IMR-90 (cell line): ENCODE data around the gene ABTB1. TPM values are rescaled to one million over a fixed set of nuclear protein-coding genes. Genes with fewer than 3 reads are reported as not detected.

Experiments used
- ATAC-seq: fragments of 200-7000 bp; cut with Tn5 transposase; 2 replicates; pipeline ENCODE4 v1.9.1; 2020; ENCODE audit warnings: low read depth, mild to moderate bottlenecking, moderate library complexity
- BruUV-seq: library from RNA; stranded (reverse); fragments of 400-500 nt; replicated peaks from 2 replicates; lab custom pipeline; 2021; lab: Mats Ljungman, UMichigan
- CTCF ChIA-PET: fragments of 300-600 bp; formaldehyde crosslinking; extraction: SDS; loops from one replicate; lab custom pipeline; 2021; ENCODE audit warnings: antibody characterized with exemption; lab: Yijun Ruan, JAX
- POLR2A ChIA-PET: fragments of 300-600 bp; sonication (Branson Sonifier 250); formaldehyde crosslinking; loops from one replicate; lab custom pipeline; 2022; ENCODE audit warnings: antibody characterized with exemption; ENCODE audit not compliant: unreplicated experiment; lab: Charles Lee
- DNase-seq: peaks from one replicate; pipeline ENCODE4 v3.0.0; 2013
- H2AFZ ChIP-seq: replicated peaks from 2 replicates; pipeline ENCODE3; 2013; ENCODE audit warnings: low read length, mild to moderate bottlenecking; ENCODE audit not compliant: poor library complexity
- H2AK5ac ChIP-seq: 2 replicates; pipeline ENCODE4 v1.6.1; 2013; ENCODE audit warnings: low read depth, low read length, inconsistent platforms
- H2AK9ac ChIP-seq: replicated peaks from 2 replicates; pipeline ENCODE3; 2013; ENCODE audit warnings: mild to moderate bottlenecking, low read depth, low read length, moderate library complexity; ENCODE audit not compliant: poor library complexity
- H2BK120ac ChIP-seq: 2 replicates; pipeline ENCODE4 v1.6.1; 2013; ENCODE audit warnings: low read depth, low read length, inconsistent platforms
- H2BK15ac ChIP-seq: 3 replicates; pipeline ENCODE4 v1.6.1; 2013; ENCODE audit warnings: low read depth, low read length, inconsistent platforms
- H2BK20ac ChIP-seq: 2 replicates; pipeline ENCODE4 v1.6.1; 2013; ENCODE audit warnings: low read depth, mild to moderate bottlenecking, inconsistent platforms, low read length, moderate library complexity
- H2BK5ac ChIP-seq: 2 replicates; pipeline ENCODE4 v1.6.1; 2013; ENCODE audit warnings: mild to moderate bottlenecking, low read depth, low read length, inconsistent platforms; ENCODE audit not compliant: poor library complexity, severe bottlenecking
- H3K14ac ChIP-seq: replicated peaks from 2 replicates; pipeline ENCODE4 v1.6.1; 2013; ENCODE audit warnings: low read depth, low read length, inconsistent platforms
- H3K18ac ChIP-seq: 2 replicates; pipeline ENCODE4 v1.6.1; 2013; ENCODE audit warnings: low read depth, low read length, control low read depth
- H3K23ac ChIP-seq: 2 replicates; pipeline ENCODE4 v1.6.1; 2013; ENCODE audit warnings: low read depth, low read length, inconsistent platforms
- H3K27ac ChIP-seq: 2 replicates; pipeline ENCODE4 v1.5.1; 2013; ENCODE audit warnings: mild to moderate bottlenecking, control low read depth, low read length; ENCODE audit not compliant: insufficient read depth
- H3K27me3 ChIP-seq: 2 replicates; pipeline ENCODE4 v1.6.1; 2013; ENCODE audit warnings: low read length; ENCODE audit not compliant: control insufficient read depth, insufficient read depth
- H3K36me3 ChIP-seq: 2 replicates; pipeline ENCODE4 v1.6.1; 2013; ENCODE audit warnings: low read length, mixed read lengths; ENCODE audit not compliant: control insufficient read depth, insufficient read depth
- H3K4ac ChIP-seq: 2 replicates; pipeline ENCODE4 v1.6.1; 2013; ENCODE audit warnings: low read depth, low read length, inconsistent platforms
- H3K4me1 ChIP-seq: 2 replicates; pipeline ENCODE4 v1.6.1; 2013; ENCODE audit warnings: low read length, mixed read lengths; ENCODE audit not compliant: control insufficient read depth, insufficient read depth
- H3K4me2 ChIP-seq: 2 replicates; pipeline ENCODE4 v1.6.1; 2013; ENCODE audit warnings: low read depth, mild to moderate bottlenecking, control low read depth, low read length, moderate library complexity
- H3K4me3 ChIP-seq: 2 replicates; pipeline ENCODE4 v1.5.1; 2013; ENCODE audit warnings: low read depth, mild to moderate bottlenecking, control low read depth, low read length, moderate library complexity; ENCODE audit not compliant: insufficient read depth
- H3K56ac ChIP-seq: 2 replicates; pipeline ENCODE4 v1.6.1; 2013; ENCODE audit warnings: low read length, inconsistent platforms; ENCODE audit not compliant: insufficient read depth; ENCODE audit errors: extremely low read depth
- H3K79me1 ChIP-seq, 2 experiments: 2 replicates each; pipeline ENCODE4 v1.6.1; 2013; ENCODE audit warnings: low read length in 2 of 2, inconsistent platforms in 1 of 2, low read depth in 1 of 2
- H3K9ac ChIP-seq: 2 replicates; pipeline ENCODE4 v1.6.1; 2013; ENCODE audit warnings: low read depth, low read length, control low read depth
- H3K9me1 ChIP-seq: 2 replicates; pipeline ENCODE4 v1.6.1; 2013; ENCODE audit warnings: low read length, inconsistent platforms; ENCODE audit not compliant: insufficient read depth
- H3K9me3 ChIP-seq: 2 replicates; pipeline ENCODE4 v1.6.1; 2013; ENCODE audit warnings: low read length; ENCODE audit not compliant: control insufficient read depth, insufficient read depth
- H4K20me1 ChIP-seq: 2 replicates; pipeline ENCODE4 v1.6.1; 2013; ENCODE audit warnings: low read length, inconsistent platforms; ENCODE audit not compliant: insufficient read depth
- H4K5ac ChIP-seq: 2 replicates; pipeline ENCODE4 v1.6.1; 2013; ENCODE audit warnings: mild to moderate bottlenecking, low read depth, low read length, control low read depth
- H4K8ac ChIP-seq, 2 experiments: 2 replicates each; pipeline ENCODE4 v1.6.1; 2013; ENCODE audit warnings: low read depth in 2 of 2, low read length in 2 of 2, control low read depth in 1 of 2, inconsistent platforms in 1 of 2
- H4K91ac ChIP-seq: 2 replicates; pipeline ENCODE4 v1.6.1; 2013; ENCODE audit warnings: low read depth, low read length, inconsistent platforms; ENCODE audit not compliant: insufficient read depth
- BHLHE40 ChIP-seq: fragments of 150-350 bp; IDR thresholded peaks from 2 replicates; pipeline ENCODE4 v1.6.1; 2016; ENCODE audit warnings: mild to moderate bottlenecking, low read depth, low read length
- CEBPB ChIP-seq: IDR thresholded peaks from 2 replicates; pipeline ENCODE4 v1.6.1; 2012; ENCODE audit warnings: low read depth, low read length, improper control_type of control experiment
- CHD1 ChIP-seq: IDR thresholded peaks from 2 replicates; pipeline ENCODE4 v1.6.1; 2012; ENCODE audit warnings: low read depth, low read length, improper control_type of control experiment
- FOS ChIP-seq: fragments of 150-350 bp; IDR thresholded peaks from 2 replicates; pipeline ENCODE4 v1.6.1; 2016; ENCODE audit warnings: low read depth, low read length
- MAFK ChIP-seq: IDR thresholded peaks from 2 replicates; pipeline ENCODE4 v1.6.1; 2012; ENCODE audit warnings: low read depth, low read length, improper control_type of control experiment
- MAZ ChIP-seq: IDR thresholded peaks from 2 replicates; pipeline ENCODE4 v1.6.1; 2012; ENCODE audit warnings: low read depth, mild to moderate bottlenecking, low read length, improper control_type of control experiment, moderate library complexity, borderline replicate concordance
- MXI1 ChIP-seq: IDR thresholded peaks from 2 replicates; pipeline ENCODE4 v1.6.1; 2012; ENCODE audit warnings: low read depth, mild to moderate bottlenecking, low read length, moderate library complexity, borderline replicate concordance
- NFE2L2 ChIP-seq: fragments of 150-350 bp; IDR thresholded peaks from 2 replicates; pipeline ENCODE4 v1.6.1; 2016; ENCODE audit warnings: low read depth, mild to moderate bottlenecking, low read length
- POLR2A ChIP-seq: IDR thresholded peaks from 2 replicates; pipeline ENCODE4 v1.6.1; 2012; ENCODE audit warnings: mild to moderate bottlenecking, low read depth, low read length
- RAD21 ChIP-seq: IDR thresholded peaks from 2 replicates; pipeline ENCODE4 v1.6.1; 2012; ENCODE audit warnings: low read length, improper control_type of control experiment
- RCOR1 ChIP-seq: IDR thresholded peaks from 2 replicates; pipeline ENCODE4 v1.6.1; 2012; ENCODE audit warnings: mild to moderate bottlenecking, low read length, improper control_type of control experiment; ENCODE audit not compliant: insufficient replicate concordance
- RFX5 ChIP-seq: IDR thresholded peaks from 2 replicates; pipeline ENCODE4 v1.8.0; 2012; ENCODE audit warnings: low read depth, mild to moderate bottlenecking, low read length, moderate library complexity
- SMC3 ChIP-seq: fragments of 150-350 bp; IDR thresholded peaks from 2 replicates; pipeline ENCODE4 v1.6.1; 2016; ENCODE audit warnings: low read depth, mild to moderate bottlenecking, antibody characterized with exemption, low read length, moderate library complexity
- WGBS, 2 experiments: methylation state at CpG; one replicate each; pipeline versions ENCODE4 v1.1.5 to v1.1.7; 2013; ENCODE audit warnings: missing lambda C conversion rate in 2 of 2; ENCODE audit not compliant: insufficient read length in 1 of 2; ENCODE audit errors: extremely low coverage in 2 of 2; 5-methylcytosine and 5-hydroxymethylcytosine counted together
- dilution Hi-C: fragments of 300-500 bp; cut with HindIII; formaldehyde crosslinking; loops from one replicate; pipeline ENCODE4 v1.14.3; 2018; ENCODE audit warnings: low sequenced_read_pairs; ENCODE audit not compliant: unreplicated experiment
- in situ Hi-C: fragments of 300-500 bp; cut with MboI; formaldehyde crosslinking; loops from 3 replicates; pipeline ENCODE4 v1.14.3; 2019; ENCODE audit warnings: low sequenced_read_pairs, inconsistent platforms, mixed read lengths
- intact Hi-C: fragments of 100-400 bp; cut with micrococcal nuclease; formaldehyde crosslinking; loops from 2 replicates; pipeline ENCODE4 v1.10.0; 2022
- polyA plus RNA-seq, 3 experiments: library from polyadenylated mRNA; depleted of rRNA; stranded (reverse); fragments of >200 nt; gene quantifications; 2 replicates each; pipeline ENCODE4 v1.2.3, GENCODE V29; 2012; ENCODE audit warnings: low replicate concordance in 1 of 3
- total RNA-seq: library from RNA; depleted of rRNA; stranded (reverse); fragments of >200 nt; gene quantifications from 2 replicates; pipeline ENCODE4 v1.2.3, GENCODE V29; 2012
- TF ChIP-seq, protein P1 (sequence below): fragments of 150-350 bp; IDR thresholded peaks from 2 replicates; pipeline ENCODE4 v1.6.1; 2017; ENCODE audit warnings: mild to moderate bottlenecking, antibody characterized with exemption, low read length, low read depth
- TF ChIP-seq, protein P2 (sequence below): fragments of 150-350 bp; IDR thresholded peaks from 2 replicates; pipeline ENCODE4 v1.6.1; 2016; ENCODE audit warnings: low read depth, mild to moderate bottlenecking, low read length, moderate library complexity, borderline replicate concordance
- TF ChIP-seq, protein P3 (sequence below): conservative IDR thresholded peaks from 2 replicates; pipeline ENCODE4 v1.5.1; 2012; ENCODE audit warnings: mild to moderate bottlenecking, low read depth, low read length, improper control_type of control experiment

Gene ABTB1
- total and polyA plus RNA-seq, 2 of the 4 experiments (the other 2 are of a cell fraction): 3.2 to 23.0 TPM

DNA sequence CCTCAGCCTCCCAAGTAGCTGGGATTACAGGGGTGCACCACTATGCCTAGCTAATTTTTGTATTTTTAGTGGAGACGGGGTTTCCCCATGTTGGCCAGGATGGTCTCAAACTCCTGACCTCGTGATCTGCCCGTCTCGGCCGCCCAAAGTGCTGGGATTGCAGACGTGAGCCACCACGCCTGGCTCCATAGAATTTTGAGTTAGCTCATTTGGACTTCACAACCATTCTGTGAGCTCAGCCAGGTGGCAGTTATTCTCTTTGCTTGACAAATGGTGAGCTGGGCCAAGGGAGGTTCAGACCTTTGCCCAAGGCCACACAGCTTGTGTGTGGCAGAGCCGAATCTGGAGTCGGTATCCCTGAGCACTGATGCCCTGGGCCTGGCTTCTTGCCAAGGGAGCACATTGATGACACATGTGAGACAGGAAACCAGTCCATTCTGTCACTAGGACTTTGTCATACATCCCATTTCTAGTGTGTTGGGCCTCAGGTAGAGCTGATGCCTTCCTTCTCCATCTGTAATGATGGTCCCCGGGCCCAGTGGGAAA lies 26.2 kb upstream of the ABTB1 start:
- no peak overlapping the region for H2BK20ac ChIP-seq
- no peaks in the 10 kb centered on the region for H3K79me1 ChIP-seq
- H2BK5ac ChIP-seq: no peak overlapping the region
- TF ChIP-seq, protein P1, sequence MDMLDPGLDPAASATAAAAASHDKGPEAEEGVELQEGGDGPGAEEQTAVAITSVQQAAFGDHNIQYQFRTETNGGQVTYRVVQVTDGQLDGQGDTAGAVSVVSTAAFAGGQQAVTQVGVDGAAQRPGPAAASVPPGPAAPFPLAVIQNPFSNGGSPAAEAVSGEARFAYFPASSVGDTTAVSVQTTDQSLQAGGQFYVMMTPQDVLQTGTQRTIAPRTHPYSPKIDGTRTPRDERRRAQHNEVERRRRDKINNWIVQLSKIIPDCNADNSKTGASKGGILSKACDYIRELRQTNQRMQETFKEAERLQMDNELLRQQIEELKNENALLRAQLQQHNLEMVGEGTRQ: no peak
- TF ChIP-seq RFX5: no peak
- TF ChIP-seq, protein P2, sequence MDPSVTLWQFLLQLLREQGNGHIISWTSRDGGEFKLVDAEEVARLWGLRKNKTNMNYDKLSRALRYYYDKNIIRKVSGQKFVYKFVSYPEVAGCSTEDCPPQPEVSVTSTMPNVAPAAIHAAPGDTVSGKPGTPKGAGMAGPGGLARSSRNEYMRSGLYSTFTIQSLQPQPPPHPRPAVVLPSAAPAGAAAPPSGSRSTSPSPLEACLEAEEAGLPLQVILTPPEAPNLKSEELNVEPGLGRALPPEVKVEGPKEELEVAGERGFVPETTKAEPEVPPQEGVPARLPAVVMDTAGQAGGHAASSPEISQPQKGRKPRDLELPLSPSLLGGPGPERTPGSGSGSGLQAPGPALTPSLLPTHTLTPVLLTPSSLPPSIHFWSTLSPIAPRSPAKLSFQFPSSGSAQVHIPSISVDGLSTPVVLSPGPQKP: no peak
- no peak for TF ChIP-seq NFE2L2
- TF ChIP-seq RAD21: no peak
- TF ChIP-seq, protein P3, sequence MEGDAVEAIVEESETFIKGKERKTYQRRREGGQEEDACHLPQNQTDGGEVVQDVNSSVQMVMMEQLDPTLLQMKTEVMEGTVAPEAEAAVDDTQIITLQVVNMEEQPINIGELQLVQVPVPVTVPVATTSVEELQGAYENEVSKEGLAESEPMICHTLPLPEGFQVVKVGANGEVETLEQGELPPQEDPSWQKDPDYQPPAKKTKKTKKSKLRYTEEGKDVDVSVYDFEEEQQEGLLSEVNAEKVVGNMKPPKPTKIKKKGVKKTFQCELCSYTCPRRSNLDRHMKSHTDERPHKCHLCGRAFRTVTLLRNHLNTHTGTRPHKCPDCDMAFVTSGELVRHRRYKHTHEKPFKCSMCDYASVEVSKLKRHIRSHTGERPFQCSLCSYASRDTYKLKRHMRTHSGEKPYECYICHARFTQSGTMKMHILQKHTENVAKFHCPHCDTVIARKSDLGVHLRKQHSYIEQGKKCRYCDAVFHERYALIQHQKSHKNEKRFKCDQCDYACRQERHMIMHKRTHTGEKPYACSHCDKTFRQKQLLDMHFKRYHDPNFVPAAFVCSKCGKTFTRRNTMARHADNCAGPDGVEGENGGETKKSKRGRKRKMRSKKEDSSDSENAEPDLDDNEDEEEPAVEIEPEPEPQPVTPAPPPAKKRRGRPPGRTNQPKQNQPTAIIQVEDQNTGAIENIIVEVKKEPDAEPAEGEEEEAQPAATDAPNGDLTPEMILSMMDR: no peak
- TF ChIP-seq MXI1: no peak
- TF ChIP-seq RCOR1: no peak
- TF ChIP-seq MAFK: no peak
- TF ChIP-seq SMC3: no peak
- no peak for TF ChIP-seq MAZ
- TF ChIP-seq FOS: no peak
- no peak for TF ChIP-seq POLR2A
- TF ChIP-seq CEBPB: no peak
- TF ChIP-seq CHD1: no peak
- TF ChIP-seq BHLHE40: no peak
- H3K4ac ChIP-seq: no peak overlapping the region
- peaks cover 16% of the 10 kb centered on the region for H3K27me3 ChIP-seq
- H3K9me3 ChIP-seq: no peaks in the 10 kb centered on the region
- H4K91ac ChIP-seq: no peak overlapping the region
- H3K56ac ChIP-seq: no peak overlapping the region
- WGBS, 2 experiments: 92% methylated on average over 8 of the region's 10 CpGs; no CpG with 5 or more reads in 1 of the 2 experiments
- ATAC-seq: no peak
- no peak overlapping the region for H3K14ac ChIP-seq
- no peak overlapping the region for H3K23ac ChIP-seq
- ChIA-PET CTCF (no interaction called here), POLR2A (no interaction called here)
- H4K8ac ChIP-seq: no peak overlapping the region
- no peak overlapping the region for H2AK9ac ChIP-seq
- dilution Hi-C loops (no loop called here), intact Hi-C loops (no loop called here), in situ Hi-C loops (no loop called here)
- H3K4me1 ChIP-seq: no peaks in the 10 kb centered on the region
- no TSS peak for BruUV-seq
- no peak overlapping the region for H2AFZ ChIP-seq
- H3K18ac ChIP-seq: no peak overlapping the region
- H3K36me3 ChIP-seq: no peaks in the 10 kb centered on the region
- no peak overlapping the region for H3K4me2 ChIP-seq
- DNase-seq: no peak
- no peak overlapping the region for H4K5ac ChIP-seq
- H2BK120ac ChIP-seq: no peak overlapping the region
- no peaks in the 10 kb centered on the region for H3K9me1 ChIP-seq
- no peak overlapping the region for H3K27ac ChIP-seq
- no peak overlapping the region for H2BK15ac ChIP-seq
- H4K20me1 ChIP-seq: no peaks in the 10 kb centered on the region
- no peak overlapping the region for H3K4me3 ChIP-seq
- no peak overlapping the region for H2AK5ac ChIP-seq
- no peak overlapping the region for H3K9ac ChIP-seq
